HuH-7.5 (cell line): Measurements from ENCODE around the gene BCORL1.
A peak's percentile ranks its signal among the peaks of the same experiment; 100 is the strongest.

Experiments
- DNase-seq: peaks from one replicate; pipeline ENCODE4 v3.0.0; 2011; ENCODE audit warnings: low spot score

Gene BCORL1

GRCh38 chrX:129965166-129965565 is 17.3 kb upstream of the BCORL1 start:
- DNase-seq: no peak

- no peak for DNase-seq
Observed at GRCh38 chrX:129968968-129969367, 13.5 kb upstream of the BCORL1 start.

- DNase-seq: no peak
Observed at GRCh38 chrX:129976441-129976840, 6.0 kb upstream of the BCORL1 start.

GRCh38 chrX:129979207-129979920 is 3.1 kb upstream of the BCORL1 start:
- DNase-seq: no peak

GRCh38 chrX:129980001-129980401 is 2.4 kb upstream of the BCORL1 start:
- no peak for DNase-seq

- no peak for DNase-seq
Observed at GRCh38 chrX:129980540-129981199, 1.8 kb upstream of the BCORL1 start.

GRCh38 chrX:129981200-129981553 is 1.3 kb upstream of the BCORL1 start:
- DNase-seq: no peak

- DNase-seq: no peak
Observed at GRCh38 chrX:129981752-129982299, 609 bp upstream of the BCORL1 start.

- peak; percentile 34 for DNase-seq
Observed at GRCh38 chrX:129983575-129984110, 1.2 kb downstream of the BCORL1 start.

- DNase-seq: peak; percentile 47
Observed at GRCh38 chrX:129984111-129984958, 1.9 kb downstream of the BCORL1 start.

GRCh38 chrX:129987871-129988270 is 5.4 kb downstream of the BCORL1 start:
- DNase-seq: no peak

- no peak for DNase-seq
Observed at GRCh38 chrX:129992181-129992580, 9.7 kb downstream of the BCORL1 start.

- DNase-seq: no peak
Observed at GRCh38 chrX:129996120-129996519, 13.7 kb downstream of the BCORL1 start.

- no peak for DNase-seq
Observed at GRCh38 chrX:129997086-129997485, 14.7 kb downstream of the BCORL1 start.

GRCh38 chrX:129998021-129998420 is 15.6 kb downstream of the BCORL1 start:
- no peak for DNase-seq

- no peak for DNase-seq
Observed at GRCh38 chrX:130001893-130002292, 19.5 kb downstream of the BCORL1 start.

- DNase-seq: no peak
Observed at GRCh38 chrX:130002541-130002940, 20.1 kb downstream of the BCORL1 start.

- no peak for DNase-seq
Observed at GRCh38 chrX:130005089-130005807, 22.8 kb downstream of the BCORL1 start.

GRCh38 chrX:130009658-130010223 is 27.3 kb downstream of the BCORL1 start:
- no peak for DNase-seq

- no peak for DNase-seq
Observed at GRCh38 chrX:130012683-130013082, 30.2 kb downstream of the BCORL1 start.

GRCh38 chrX:130013661-130014060 is 31.2 kb downstream of the BCORL1 start:
- DNase-seq: no peak
